ENCODE results near the gene ATP2B3. TPM values are rescaled to one million over a fixed set of nuclear protein-coding genes. Genes with fewer than 3 reads are reported as not detected.

Gene ATP2B3
- total and polyA plus RNA-seq, 2 experiments from 2014 or later, result 0.17 TPM; not detected in 1

DNA sequence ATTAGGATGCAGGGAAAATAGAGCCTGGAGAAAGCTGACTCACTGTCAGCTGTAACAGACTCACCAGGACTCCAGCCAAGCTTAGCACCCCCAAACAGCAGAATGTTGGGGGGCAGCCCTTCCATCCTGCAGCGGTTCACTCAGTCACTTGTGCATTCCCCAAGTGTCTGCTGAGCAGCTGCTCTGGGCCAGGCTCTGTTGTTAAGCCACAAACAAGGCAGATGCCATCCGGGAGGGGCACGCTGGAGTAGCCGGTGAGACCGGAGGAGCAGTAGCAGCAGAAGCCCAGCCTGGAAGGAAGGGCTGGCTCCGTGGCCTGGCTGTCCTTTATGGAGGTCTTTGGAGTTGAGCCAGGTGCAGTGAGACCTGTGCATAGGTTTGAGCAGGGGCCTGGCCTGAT, 59.5 kb downstream of the ATP2B3 start:
- no peak overlapping the region for H3K27ac ChIP-seq (ENCODE audit: low read depth)
- DNase-seq (ENCODE audit: low spot score), result no peak
- H3K4me3 Mint-ChIP-seq, result no peak overlapping the region
- no peaks in the 10 kb centered on the region for H3K4me1 ChIP-seq (ENCODE audit: insufficient read depth)
- peaks cover 7% of the 10 kb centered on the region for H3K27me3 Mint-ChIP-seq (ENCODE audit: insufficient read depth, low read depth, poor library complexity)
- no peak overlapping the region for H3K27ac Mint-ChIP-seq
- H3K9me3 Mint-ChIP-seq, result no peaks in the 10 kb centered on the region
- TF ChIP-seq, protein P1, sequence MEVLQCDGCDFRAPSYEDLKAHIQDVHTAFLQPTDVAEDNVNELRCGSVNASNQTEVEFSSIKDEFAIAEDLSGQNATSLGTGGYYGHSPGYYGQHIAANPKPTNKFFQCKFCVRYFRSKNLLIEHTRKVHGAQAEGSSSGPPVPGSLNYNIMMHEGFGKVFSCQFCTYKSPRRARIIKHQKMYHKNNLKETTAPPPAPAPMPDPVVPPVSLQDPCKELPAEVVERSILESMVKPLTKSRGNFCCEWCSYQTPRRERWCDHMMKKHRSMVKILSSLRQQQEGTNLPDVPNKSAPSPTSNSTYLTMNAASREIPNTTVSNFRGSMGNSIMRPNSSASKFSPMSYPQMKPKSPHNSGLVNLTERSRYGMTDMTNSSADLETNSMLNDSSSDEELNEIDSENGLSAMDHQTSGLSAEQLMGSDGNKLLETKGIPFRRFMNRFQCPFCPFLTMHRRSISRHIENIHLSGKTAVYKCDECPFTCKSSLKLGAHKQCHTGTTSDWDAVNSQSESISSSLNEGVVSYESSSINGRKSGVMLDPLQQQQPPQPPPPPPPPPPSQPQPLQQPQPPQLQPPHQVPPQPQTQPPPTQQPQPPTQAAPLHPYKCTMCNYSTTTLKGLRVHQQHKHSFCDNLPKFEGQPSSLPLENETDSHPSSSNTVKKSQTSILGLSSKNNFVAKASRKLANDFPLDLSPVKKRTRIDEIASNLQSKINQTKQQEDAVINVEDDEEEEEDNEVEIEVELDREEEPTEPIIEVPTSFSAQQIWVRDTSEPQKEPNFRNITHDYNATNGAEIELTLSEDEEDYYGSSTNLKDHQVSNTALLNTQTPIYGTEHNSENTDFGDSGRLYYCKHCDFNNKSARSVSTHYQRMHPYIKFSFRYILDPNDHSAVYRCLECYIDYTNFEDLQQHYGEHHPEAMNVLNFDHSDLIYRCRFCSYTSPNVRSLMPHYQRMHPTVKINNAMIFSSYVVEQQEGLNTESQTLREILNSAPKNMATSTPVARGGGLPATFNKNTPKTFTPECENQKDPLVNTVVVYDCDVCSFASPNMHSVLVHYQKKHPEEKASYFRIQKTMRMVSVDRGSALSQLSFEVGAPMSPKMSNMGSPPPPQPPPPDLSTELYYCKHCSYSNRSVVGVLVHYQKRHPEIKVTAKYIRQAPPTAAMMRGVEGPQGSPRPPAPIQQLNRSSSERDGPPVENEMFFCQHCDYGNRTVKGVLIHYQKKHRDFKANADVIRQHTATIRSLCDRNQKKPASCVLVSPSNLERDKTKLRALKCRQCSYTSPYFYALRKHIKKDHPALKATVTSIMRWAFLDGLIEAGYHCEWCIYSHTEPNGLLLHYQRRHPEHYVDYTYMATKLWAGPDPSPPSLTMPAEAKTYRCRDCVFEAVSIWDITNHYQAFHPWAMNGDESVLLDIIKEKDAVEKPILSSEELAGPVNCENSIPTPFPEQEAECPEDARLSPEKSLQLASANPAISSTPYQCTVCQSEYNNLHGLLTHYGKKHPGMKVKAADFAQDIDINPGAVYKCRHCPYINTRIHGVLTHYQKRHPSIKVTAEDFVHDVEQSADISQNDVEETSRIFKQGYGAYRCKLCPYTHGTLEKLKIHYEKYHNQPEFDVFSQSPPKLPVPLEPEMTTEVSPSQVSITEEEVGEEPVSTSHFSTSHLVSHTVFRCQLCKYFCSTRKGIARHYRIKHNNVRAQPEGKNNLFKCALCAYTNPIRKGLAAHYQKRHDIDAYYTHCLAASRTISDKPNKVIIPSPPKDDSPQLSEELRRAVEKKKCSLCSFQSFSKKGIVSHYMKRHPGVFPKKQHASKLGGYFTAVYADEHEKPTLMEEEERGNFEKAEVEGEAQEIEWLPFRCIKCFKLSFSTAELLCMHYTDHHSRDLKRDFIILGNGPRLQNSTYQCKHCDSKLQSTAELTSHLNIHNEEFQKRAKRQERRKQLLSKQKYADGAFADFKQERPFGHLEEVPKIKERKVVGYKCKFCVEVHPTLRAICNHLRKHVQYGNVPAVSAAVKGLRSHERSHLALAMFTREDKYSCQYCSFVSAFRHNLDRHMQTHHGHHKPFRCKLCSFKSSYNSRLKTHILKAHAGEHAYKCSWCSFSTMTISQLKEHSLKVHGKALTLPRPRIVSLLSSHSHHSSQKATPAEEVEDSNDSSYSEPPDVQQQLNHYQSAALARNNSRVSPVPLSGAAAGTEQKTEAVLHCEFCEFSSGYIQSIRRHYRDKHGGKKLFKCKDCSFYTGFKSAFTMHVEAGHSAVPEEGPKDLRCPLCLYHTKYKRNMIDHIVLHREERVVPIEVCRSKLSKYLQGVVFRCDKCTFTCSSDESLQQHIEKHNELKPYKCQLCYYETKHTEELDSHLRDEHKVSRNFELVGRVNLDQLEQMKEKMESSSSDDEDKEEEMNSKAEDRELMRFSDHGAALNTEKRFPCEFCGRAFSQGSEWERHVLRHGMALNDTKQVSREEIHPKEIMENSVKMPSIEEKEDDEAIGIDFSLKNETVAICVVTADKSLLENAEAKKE (CRISPR knock-in tag; IDR thresholded peaks at IDR 0.05), result no peak
- no peak for TF ChIP-seq NANOG (IDR thresholded peaks at IDR 0.05; ENCODE audit: borderline replicate concordance)
- TF ChIP-seq, protein P2, sequence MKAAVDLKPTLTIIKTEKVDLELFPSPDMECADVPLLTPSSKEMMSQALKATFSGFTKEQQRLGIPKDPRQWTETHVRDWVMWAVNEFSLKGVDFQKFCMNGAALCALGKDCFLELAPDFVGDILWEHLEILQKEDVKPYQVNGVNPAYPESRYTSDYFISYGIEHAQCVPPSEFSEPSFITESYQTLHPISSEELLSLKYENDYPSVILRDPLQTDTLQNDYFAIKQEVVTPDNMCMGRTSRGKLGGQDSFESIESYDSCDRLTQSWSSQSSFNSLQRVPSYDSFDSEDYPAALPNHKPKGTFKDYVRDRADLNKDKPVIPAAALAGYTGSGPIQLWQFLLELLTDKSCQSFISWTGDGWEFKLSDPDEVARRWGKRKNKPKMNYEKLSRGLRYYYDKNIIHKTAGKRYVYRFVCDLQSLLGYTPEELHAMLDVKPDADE (IDR thresholded peaks at IDR 0.05), result no peak
- no peak for TF ChIP-seq JUNB (IDR thresholded peaks at IDR 0.05; ENCODE audit: unreplicated experiment)
- no peak for TF ChIP-seq EZH2 (IDR thresholded peaks at IDR 0.05; ENCODE audit: low read depth, unreplicated experiment)
- TF ChIP-seq POLR2AphosphoS5 (IDR thresholded peaks at IDR 0.05; ENCODE audit: low read depth), result no peak
- no peak for TF ChIP-seq ZNF331 (CRISPR knock-in tag; IDR thresholded peaks at IDR 0.05; ENCODE audit: low read depth)
- no peak for TF ChIP-seq STAT1 (IDR thresholded peaks at IDR 0.05; ENCODE audit: unreplicated experiment)
- TF ChIP-seq, protein P3, sequence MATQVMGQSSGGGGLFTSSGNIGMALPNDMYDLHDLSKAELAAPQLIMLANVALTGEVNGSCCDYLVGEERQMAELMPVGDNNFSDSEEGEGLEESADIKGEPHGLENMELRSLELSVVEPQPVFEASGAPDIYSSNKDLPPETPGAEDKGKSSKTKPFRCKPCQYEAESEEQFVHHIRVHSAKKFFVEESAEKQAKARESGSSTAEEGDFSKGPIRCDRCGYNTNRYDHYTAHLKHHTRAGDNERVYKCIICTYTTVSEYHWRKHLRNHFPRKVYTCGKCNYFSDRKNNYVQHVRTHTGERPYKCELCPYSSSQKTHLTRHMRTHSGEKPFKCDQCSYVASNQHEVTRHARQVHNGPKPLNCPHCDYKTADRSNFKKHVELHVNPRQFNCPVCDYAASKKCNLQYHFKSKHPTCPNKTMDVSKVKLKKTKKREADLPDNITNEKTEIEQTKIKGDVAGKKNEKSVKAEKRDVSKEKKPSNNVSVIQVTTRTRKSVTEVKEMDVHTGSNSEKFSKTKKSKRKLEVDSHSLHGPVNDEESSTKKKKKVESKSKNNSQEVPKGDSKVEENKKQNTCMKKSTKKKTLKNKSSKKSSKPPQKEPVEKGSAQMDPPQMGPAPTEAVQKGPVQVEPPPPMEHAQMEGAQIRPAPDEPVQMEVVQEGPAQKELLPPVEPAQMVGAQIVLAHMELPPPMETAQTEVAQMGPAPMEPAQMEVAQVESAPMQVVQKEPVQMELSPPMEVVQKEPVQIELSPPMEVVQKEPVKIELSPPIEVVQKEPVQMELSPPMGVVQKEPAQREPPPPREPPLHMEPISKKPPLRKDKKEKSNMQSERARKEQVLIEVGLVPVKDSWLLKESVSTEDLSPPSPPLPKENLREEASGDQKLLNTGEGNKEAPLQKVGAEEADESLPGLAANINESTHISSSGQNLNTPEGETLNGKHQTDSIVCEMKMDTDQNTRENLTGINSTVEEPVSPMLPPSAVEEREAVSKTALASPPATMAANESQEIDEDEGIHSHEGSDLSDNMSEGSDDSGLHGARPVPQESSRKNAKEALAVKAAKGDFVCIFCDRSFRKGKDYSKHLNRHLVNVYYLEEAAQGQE (IDR thresholded peaks at IDR 0.05; ENCODE audit: unreplicated experiment), result no peak
- TF ChIP-seq EZH2phosphoT487 (IDR thresholded peaks at IDR 0.05; ENCODE audit: unreplicated experiment), result no peak
- TF ChIP-seq, protein P4, sequence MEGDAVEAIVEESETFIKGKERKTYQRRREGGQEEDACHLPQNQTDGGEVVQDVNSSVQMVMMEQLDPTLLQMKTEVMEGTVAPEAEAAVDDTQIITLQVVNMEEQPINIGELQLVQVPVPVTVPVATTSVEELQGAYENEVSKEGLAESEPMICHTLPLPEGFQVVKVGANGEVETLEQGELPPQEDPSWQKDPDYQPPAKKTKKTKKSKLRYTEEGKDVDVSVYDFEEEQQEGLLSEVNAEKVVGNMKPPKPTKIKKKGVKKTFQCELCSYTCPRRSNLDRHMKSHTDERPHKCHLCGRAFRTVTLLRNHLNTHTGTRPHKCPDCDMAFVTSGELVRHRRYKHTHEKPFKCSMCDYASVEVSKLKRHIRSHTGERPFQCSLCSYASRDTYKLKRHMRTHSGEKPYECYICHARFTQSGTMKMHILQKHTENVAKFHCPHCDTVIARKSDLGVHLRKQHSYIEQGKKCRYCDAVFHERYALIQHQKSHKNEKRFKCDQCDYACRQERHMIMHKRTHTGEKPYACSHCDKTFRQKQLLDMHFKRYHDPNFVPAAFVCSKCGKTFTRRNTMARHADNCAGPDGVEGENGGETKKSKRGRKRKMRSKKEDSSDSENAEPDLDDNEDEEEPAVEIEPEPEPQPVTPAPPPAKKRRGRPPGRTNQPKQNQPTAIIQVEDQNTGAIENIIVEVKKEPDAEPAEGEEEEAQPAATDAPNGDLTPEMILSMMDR (conservative IDR thresholded peaks at IDR 0.05; ENCODE audit: low read depth in 2 of 2), result no peak
- no peak for TF ChIP-seq CREB1 (CRISPR knock-in tag; IDR thresholded peaks at IDR 0.05; ENCODE audit: low read depth)
- no peak for TF ChIP-seq ZNF114 (CRISPR knock-in tag; IDR thresholded peaks at IDR 0.05)
- H3K36me3 ChIP-seq (ENCODE audit: insufficient read depth), result no peaks in the 10 kb centered on the region
- no peaks in the 10 kb centered on the region for H4K20me1 ChIP-seq (replicated peaks; ENCODE audit: insufficient read depth)
- peaks cover 21% of the 10 kb centered on the region for H3K4me1 Mint-ChIP-seq
- no peak overlapping the region for H3K4me2 ChIP-seq
- H3K4me3 ChIP-seq, result no peak overlapping the region
- no peak overlapping the region for H2AFZ ChIP-seq
- H3F3A ChIP-seq (replicated peaks; ENCODE audit: low read depth), result no peaks in the 10 kb centered on the region
- no peak for ATAC-seq
- no peaks in the 10 kb centered on the region for H3K27me3 ChIP-seq (ENCODE audit: insufficient read depth)
- H3K79me2 ChIP-seq (replicated peaks; ENCODE audit: insufficient read depth), result no peaks in the 10 kb centered on the region
- H3K9me2 ChIP-seq (ENCODE audit: insufficient read depth), result no peaks in the 10 kb centered on the region
- H3K36me3 Mint-ChIP-seq (ENCODE audit: low read depth), result no peaks in the 10 kb centered on the region

Data from GM23338 (cell line).